Measurements from ENCODE around the gene GON7.

Gene GON7

GRCh38 chr14:93199031-93199430 is 7.8 kb downstream of the GON7 start:
- H3K9me3 ChIP-seq (ENCODE audit: insufficient read depth, low read length, severe bottlenecking) = no peaks in the 10 kb centered on the region
- H3K4me3 ChIP-seq (ENCODE audit: low read depth in 1 of 2, low read length in 2 of 2) = no peak overlapping the region
- DNase-seq (no peak), ATAC-seq (ENCODE audit: insufficient read depth, low read depth) (no peak)
- peaks cover 16% of the 10 kb centered on the region; the same call in 1 of the 2 replicates for H3K36me3 ChIP-seq (ENCODE audit: insufficient read depth, low read length)
- H4K20me1 ChIP-seq (ENCODE audit: insufficient read depth, low read length) = no peaks in the 10 kb centered on the region
- H2AFZ ChIP-seq (ENCODE audit: low read depth, low read length) = no peak overlapping the region
- 0 out of 2 replicates have a peak, but pooled peaks cover 2% of the 10 kb centered on the region for H3K4me1 ChIP-seq (ENCODE audit: insufficient read depth, low read length)
- peaks cover 22% of the 10 kb centered on the region for H3K79me2 ChIP-seq (ENCODE audit: insufficient read depth, low read length)
- no peak overlapping the region for H3K9ac ChIP-seq (ENCODE audit: low read depth, low read length)
- no peaks in the 10 kb centered on the region for H3K27me3 ChIP-seq (ENCODE audit: insufficient read depth, low read length, poor library complexity)
- no peak overlapping the region for H3K27ac ChIP-seq (ENCODE audit: low read length)
- H3K4me2 ChIP-seq (ENCODE audit: insufficient read depth, low read length) = no peak overlapping the region
- TF ChIP-seq, protein P1, sequence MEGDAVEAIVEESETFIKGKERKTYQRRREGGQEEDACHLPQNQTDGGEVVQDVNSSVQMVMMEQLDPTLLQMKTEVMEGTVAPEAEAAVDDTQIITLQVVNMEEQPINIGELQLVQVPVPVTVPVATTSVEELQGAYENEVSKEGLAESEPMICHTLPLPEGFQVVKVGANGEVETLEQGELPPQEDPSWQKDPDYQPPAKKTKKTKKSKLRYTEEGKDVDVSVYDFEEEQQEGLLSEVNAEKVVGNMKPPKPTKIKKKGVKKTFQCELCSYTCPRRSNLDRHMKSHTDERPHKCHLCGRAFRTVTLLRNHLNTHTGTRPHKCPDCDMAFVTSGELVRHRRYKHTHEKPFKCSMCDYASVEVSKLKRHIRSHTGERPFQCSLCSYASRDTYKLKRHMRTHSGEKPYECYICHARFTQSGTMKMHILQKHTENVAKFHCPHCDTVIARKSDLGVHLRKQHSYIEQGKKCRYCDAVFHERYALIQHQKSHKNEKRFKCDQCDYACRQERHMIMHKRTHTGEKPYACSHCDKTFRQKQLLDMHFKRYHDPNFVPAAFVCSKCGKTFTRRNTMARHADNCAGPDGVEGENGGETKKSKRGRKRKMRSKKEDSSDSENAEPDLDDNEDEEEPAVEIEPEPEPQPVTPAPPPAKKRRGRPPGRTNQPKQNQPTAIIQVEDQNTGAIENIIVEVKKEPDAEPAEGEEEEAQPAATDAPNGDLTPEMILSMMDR (IDR thresholded peaks at IDR 0.05; ENCODE audit: borderline replicate concordance, extremely low read depth, low read length, poor library complexity, severe bottlenecking) = no peak
- TF ChIP-seq EZH2 (IDR thresholded peaks at IDR 0.05; ENCODE audit: borderline replicate concordance, low read depth, low read length, severe bottlenecking) = no peak

DNA sequence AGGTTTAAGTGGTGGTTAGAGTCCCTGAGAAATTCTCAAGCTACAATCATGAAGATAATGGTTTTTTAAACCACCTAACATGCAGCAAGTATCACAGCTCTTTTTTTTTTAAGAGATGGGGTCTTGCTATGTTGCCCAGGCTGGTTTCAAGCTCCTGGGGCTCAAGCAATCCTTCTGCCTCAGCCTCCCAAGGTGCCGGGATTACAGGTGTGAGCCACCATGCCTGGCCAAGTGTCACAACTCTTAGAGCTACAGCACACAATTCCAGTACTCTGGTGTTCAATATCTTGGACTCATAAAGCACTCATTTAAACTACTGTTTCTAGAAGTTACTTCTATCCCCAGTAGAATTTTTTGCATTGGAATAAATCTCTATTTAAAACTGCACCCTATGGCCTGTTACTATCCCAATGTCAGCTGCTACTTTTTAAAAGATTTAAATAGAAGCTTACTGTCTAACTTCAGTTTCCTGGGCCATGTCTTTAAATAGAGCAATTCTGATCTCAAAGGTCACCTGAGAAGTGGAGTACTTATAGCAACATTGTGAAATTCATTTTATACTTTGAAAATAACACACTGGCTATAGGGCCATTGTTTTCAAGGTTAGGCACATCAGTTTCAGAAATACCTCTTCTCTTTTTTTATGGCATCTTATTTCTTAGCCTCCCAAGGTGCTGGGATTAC is 11.4 kb downstream of the GON7 start:
- Histone ChIP-seq H3K4me1 (ENCODE audit: insufficient read depth, low read length) (no peaks in the 10 kb centered on the region), H3K27ac (ENCODE audit: low read length) (no peak overlapping the region), H3K27me3 (ENCODE audit: insufficient read depth, low read length, poor library complexity) (no peaks in the 10 kb centered on the region), H3K4me2 (ENCODE audit: insufficient read depth, low read length) (no peak overlapping the region), H3K36me3 (ENCODE audit: insufficient read depth, low read length) (peaks cover 8% of the 10 kb centered on the region; the same call in 1 of the 2 replicates), H2AFZ (ENCODE audit: low read depth, low read length) (no peak overlapping the region), H3K4me3 (ENCODE audit: low read depth in 1 of 2, low read length in 2 of 2) (no peak overlapping the region), H3K9ac (ENCODE audit: low read depth, low read length) (no peak overlapping the region), H3K9me3 (ENCODE audit: insufficient read depth, low read length, severe bottlenecking) (no peaks in the 10 kb centered on the region), H4K20me1 (ENCODE audit: insufficient read depth, low read length) (no peaks in the 10 kb centered on the region), H3K79me2 (ENCODE audit: insufficient read depth, low read length) (no peaks in the 10 kb centered on the region)
- no peak for DNase-seq
- TF ChIP-seq, protein P1 (IDR thresholded peaks at IDR 0.05; ENCODE audit: borderline replicate concordance, extremely low read depth, low read length, poor library complexity, severe bottlenecking) = no peak
- no peak for TF ChIP-seq EZH2 (IDR thresholded peaks at IDR 0.05; ENCODE audit: borderline replicate concordance, low read depth, low read length, severe bottlenecking)
- ATAC-seq (ENCODE audit: insufficient read depth, low read depth) = no peak

DNA sequence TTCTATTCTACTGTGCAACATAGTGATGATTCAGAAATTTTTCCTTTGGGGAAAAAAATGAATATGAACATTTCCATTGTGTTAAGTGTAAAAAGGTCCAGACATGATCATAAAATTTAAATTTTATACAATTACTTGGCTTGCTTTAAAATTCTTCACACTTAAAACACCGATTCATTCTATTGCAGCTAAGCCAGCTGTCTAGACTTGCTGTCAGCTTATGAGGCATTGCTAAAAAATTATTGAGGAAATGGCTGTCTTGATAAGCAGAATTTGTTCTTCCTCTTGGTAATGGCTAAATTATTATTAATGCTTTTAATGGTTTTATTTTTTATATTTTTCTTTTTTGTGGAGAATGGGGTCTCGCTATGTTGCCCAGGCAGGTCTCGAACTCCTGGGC is 19.9 kb downstream of the GON7 start:
- Histone ChIP-seq H3K27me3 (ENCODE audit: insufficient read depth, low read length, poor library complexity) (no peaks in the 10 kb centered on the region), H2AFZ (ENCODE audit: low read depth, low read length) (no peak overlapping the region), H3K79me2 (ENCODE audit: insufficient read depth, low read length) (peaks cover 50% of the 10 kb centered on the region), H3K27ac (ENCODE audit: low read length) (no peak overlapping the region), H3K4me2 (ENCODE audit: insufficient read depth, low read length) (no peak overlapping the region), H3K36me3 (ENCODE audit: insufficient read depth, low read length) (peaks cover 38% of the 10 kb centered on the region), H3K4me3 (ENCODE audit: low read depth in 1 of 2, low read length in 2 of 2) (no peak overlapping the region), H3K4me1 (ENCODE audit: insufficient read depth, low read length) (peaks cover 25% of the 10 kb centered on the region), H3K9me3 (ENCODE audit: insufficient read depth, low read length, severe bottlenecking) (no peaks in the 10 kb centered on the region), H4K20me1 (ENCODE audit: insufficient read depth, low read length) (peaks cover 30% of the 10 kb centered on the region), H3K9ac (ENCODE audit: low read depth, low read length) (no peak overlapping the region)
- no peak for DNase-seq
- no peak for ATAC-seq (ENCODE audit: insufficient read depth, low read depth)
- no peak for TF ChIP-seq EZH2 (IDR thresholded peaks at IDR 0.05; ENCODE audit: borderline replicate concordance, low read depth, low read length, severe bottlenecking)
- TF ChIP-seq, protein P1 (IDR thresholded peaks at IDR 0.05; ENCODE audit: borderline replicate concordance, extremely low read depth, low read length, poor library complexity, severe bottlenecking) = no peak

All from DND-41 (cell line).